Astrocyte (in vitro differentiated cells and primary cell): ENCODE results near the gene ZDHHC11.
"Not testable (repeated sequence)": the region's sequence is repeated elsewhere in the genome, so short reads cannot be mapped to it uniquely, and the experiment has no call there.

Experiments used
- EZH2 ChIP-seq: IDR thresholded peaks from 2 replicates; pipeline ENCODE4 v1.6.1; 2012; ENCODE audit warnings: mild to moderate bottlenecking, low read length, inconsistent platforms; ENCODE audit not compliant: insufficient read depth
- TF ChIP-seq, protein P1 (sequence below): IDR thresholded peaks from 2 replicates; pipeline ENCODE4 v1.5.1; 2011; ENCODE audit warnings: low read depth, mild to moderate bottlenecking, inconsistent platforms, low read length, moderate library complexity; ENCODE audit not compliant: insufficient read depth

DNA sequence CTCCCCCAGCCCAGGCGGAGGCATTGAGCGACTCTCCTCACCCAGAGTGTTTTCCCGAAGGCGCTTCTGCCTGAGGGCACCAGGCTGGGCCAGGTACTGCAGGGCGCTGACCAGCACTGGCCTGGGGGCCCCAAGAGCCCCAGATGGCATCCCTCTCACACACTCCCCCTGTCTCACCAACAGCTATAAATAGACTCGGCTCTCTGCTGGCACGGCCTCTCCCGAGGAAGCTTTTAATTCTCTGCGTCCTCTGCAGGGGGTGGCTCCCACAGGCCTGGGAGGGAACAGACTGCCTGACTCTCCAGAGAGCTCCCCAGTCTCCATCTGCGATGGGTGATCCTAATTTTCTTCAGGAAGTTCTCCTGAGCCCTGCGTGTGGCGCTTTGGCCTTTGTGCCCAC is 68.4 kb downstream of the ZDHHC11 start:
- TF ChIP-seq, protein P1, sequence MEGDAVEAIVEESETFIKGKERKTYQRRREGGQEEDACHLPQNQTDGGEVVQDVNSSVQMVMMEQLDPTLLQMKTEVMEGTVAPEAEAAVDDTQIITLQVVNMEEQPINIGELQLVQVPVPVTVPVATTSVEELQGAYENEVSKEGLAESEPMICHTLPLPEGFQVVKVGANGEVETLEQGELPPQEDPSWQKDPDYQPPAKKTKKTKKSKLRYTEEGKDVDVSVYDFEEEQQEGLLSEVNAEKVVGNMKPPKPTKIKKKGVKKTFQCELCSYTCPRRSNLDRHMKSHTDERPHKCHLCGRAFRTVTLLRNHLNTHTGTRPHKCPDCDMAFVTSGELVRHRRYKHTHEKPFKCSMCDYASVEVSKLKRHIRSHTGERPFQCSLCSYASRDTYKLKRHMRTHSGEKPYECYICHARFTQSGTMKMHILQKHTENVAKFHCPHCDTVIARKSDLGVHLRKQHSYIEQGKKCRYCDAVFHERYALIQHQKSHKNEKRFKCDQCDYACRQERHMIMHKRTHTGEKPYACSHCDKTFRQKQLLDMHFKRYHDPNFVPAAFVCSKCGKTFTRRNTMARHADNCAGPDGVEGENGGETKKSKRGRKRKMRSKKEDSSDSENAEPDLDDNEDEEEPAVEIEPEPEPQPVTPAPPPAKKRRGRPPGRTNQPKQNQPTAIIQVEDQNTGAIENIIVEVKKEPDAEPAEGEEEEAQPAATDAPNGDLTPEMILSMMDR = not testable (repeated sequence)
- not testable (repeated sequence) for TF ChIP-seq EZH2
